ENCODE measurements around the gene SLC25A26. TPM values are rescaled to one million over a fixed set of nuclear protein-coding genes. Genes with fewer than 3 reads are reported as not detected.

Gene SLC25A26
- total RNA-seq, 3 donors from 2014 or later: 15.9 to 25.8 (median 20.2) TPM

GRCh38 chr3:66261355-66261754, 40.6 kb downstream of the SLC25A26 start:
- intact Hi-C loops (cut with DNase I, micrococcal nuclease): loop anchor here in 1 of 2 donors (5.0 kb wide), 1 partner anchor 566 kb away; no protein-coding TSS in a partner anchor
- TF ChIP-seq CTCF (IDR thresholded peaks at IDR 0.05): no peak
- Histone ChIP-seq H3K4me1 (ENCODE audit: low read depth) (no peaks in the 10 kb centered on the region), H3K36me3 (ENCODE audit: low read depth) (no peaks in the 10 kb centered on the region), H3K9me3 (no peaks in the 10 kb centered on the region), H3K4me3 (no peak overlapping the region)
- ATAC-seq (no peak), DNase-seq (no peak)

GRCh38 chr3:66265649-66266048, 44.8 kb downstream of the SLC25A26 start:
- H3K9me3 ChIP-seq: no peaks in the 10 kb centered on the region
- DNase-seq: no peak
- H3K4me1 ChIP-seq (ENCODE audit: low read depth): no peaks in the 10 kb centered on the region
- no peak overlapping the region for H3K4me3 ChIP-seq
- TF ChIP-seq CTCF (IDR thresholded peaks at IDR 0.05): no peak
- intact Hi-C loops (cut with DNase I, micrococcal nuclease): no loop called here
- H3K36me3 ChIP-seq (ENCODE audit: low read depth): no peaks in the 10 kb centered on the region
- ATAC-seq: no peak

GRCh38 chr3:66266551-66266950, 45.8 kb downstream of the SLC25A26 start:
- no peak for DNase-seq
- no peak for ATAC-seq
- no peak for TF ChIP-seq CTCF (IDR thresholded peaks at IDR 0.05)
- Histone ChIP-seq H3K36me3 (ENCODE audit: low read depth) (no peaks in the 10 kb centered on the region), H3K4me3 (no peak overlapping the region), H3K4me1 (ENCODE audit: low read depth) (no peaks in the 10 kb centered on the region), H3K9me3 (no peaks in the 10 kb centered on the region)
- intact Hi-C loops (cut with DNase I, micrococcal nuclease): no loop called here

GRCh38 chr3:66267031-66267430, 46.2 kb downstream of the SLC25A26 start:
- ATAC-seq (peak; percentile 85), DNase-seq (peak in 1 of 3 donors; percentile 13)
- intact Hi-C loops (cut with DNase I, micrococcal nuclease): no loop called here
- Histone ChIP-seq H3K9me3 (no peaks in the 10 kb centered on the region), H3K36me3 (ENCODE audit: low read depth) (no peaks in the 10 kb centered on the region), H3K4me1 (ENCODE audit: low read depth) (no peaks in the 10 kb centered on the region), H3K4me3 (no peak overlapping the region)
- TF ChIP-seq CTCF (IDR thresholded peaks at IDR 0.05): no peak

GRCh38 chr3:66267906-66268305, 47.1 kb downstream of the SLC25A26 start:
- Histone ChIP-seq H3K36me3 (ENCODE audit: low read depth) (no peaks in the 10 kb centered on the region), H3K9me3 (no peaks in the 10 kb centered on the region), H3K4me1 (ENCODE audit: low read depth) (no peaks in the 10 kb centered on the region), H3K4me3 (no peak overlapping the region)
- ATAC-seq: no peak
- intact Hi-C loops (cut with DNase I, micrococcal nuclease): no loop called here
- TF ChIP-seq CTCF (IDR thresholded peaks at IDR 0.05): no peak
- no peak for DNase-seq

- H3K4me3 ChIP-seq: no peak overlapping the region
- no peaks in the 10 kb centered on the region for H3K4me1 ChIP-seq (ENCODE audit: low read depth)
- intact Hi-C loops (cut with DNase I, micrococcal nuclease): no loop called here
- H3K36me3 ChIP-seq (ENCODE audit: low read depth): no peaks in the 10 kb centered on the region
- H3K9me3 ChIP-seq: no peaks in the 10 kb centered on the region
- peak in 1 of 3 donors; percentile 11 for DNase-seq
- ATAC-seq: peak; percentile 72
- TF ChIP-seq CTCF (IDR thresholded peaks at IDR 0.05): no peak
Measured at GRCh38 chr3:66268864-66269263, 48.1 kb downstream of the SLC25A26 start.
